D721Med (cell line): Measurements from ENCODE around the gene RASL11A.
"Not testable (repeated sequence)": the region's sequence is repeated elsewhere in the genome, so short reads cannot be mapped to it uniquely, and the experiment has no call there.

Source experiments
- DNase-seq: peaks from one replicate; pipeline ENCODE4 v3.0.0; 2011; ENCODE audit warnings: low spot score; ENCODE audit not compliant: insufficient read length
- FAIRE-seq: peaks from 2 replicates; lab custom pipeline; 2011; peaks lifted over from hg19 to GRCh38; lab: Jason Lieb, UNC
- TF ChIP-seq, protein P1 (sequence below): IDR thresholded peaks from 2 replicates; pipeline ENCODE4 v1.5.1; 2012; ENCODE audit warnings: mild to moderate bottlenecking, control low read depth; ENCODE audit not compliant: insufficient read depth; ENCODE audit errors: missing control alignments

The RASL11A gene

GRCh38 chr13:27280009-27280656 lies 9.5 kb downstream of the RASL11A start:
- TF ChIP-seq, protein P1, sequence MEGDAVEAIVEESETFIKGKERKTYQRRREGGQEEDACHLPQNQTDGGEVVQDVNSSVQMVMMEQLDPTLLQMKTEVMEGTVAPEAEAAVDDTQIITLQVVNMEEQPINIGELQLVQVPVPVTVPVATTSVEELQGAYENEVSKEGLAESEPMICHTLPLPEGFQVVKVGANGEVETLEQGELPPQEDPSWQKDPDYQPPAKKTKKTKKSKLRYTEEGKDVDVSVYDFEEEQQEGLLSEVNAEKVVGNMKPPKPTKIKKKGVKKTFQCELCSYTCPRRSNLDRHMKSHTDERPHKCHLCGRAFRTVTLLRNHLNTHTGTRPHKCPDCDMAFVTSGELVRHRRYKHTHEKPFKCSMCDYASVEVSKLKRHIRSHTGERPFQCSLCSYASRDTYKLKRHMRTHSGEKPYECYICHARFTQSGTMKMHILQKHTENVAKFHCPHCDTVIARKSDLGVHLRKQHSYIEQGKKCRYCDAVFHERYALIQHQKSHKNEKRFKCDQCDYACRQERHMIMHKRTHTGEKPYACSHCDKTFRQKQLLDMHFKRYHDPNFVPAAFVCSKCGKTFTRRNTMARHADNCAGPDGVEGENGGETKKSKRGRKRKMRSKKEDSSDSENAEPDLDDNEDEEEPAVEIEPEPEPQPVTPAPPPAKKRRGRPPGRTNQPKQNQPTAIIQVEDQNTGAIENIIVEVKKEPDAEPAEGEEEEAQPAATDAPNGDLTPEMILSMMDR: no peak
- DNase-seq (no peak), FAIRE-seq (no peak)

- DNase-seq (no peak), FAIRE-seq (no peak)
- TF ChIP-seq, protein P1: no peak
Measured at GRCh38 chr13:27280841-27281240, 10.2 kb downstream of the RASL11A start.

DNA sequence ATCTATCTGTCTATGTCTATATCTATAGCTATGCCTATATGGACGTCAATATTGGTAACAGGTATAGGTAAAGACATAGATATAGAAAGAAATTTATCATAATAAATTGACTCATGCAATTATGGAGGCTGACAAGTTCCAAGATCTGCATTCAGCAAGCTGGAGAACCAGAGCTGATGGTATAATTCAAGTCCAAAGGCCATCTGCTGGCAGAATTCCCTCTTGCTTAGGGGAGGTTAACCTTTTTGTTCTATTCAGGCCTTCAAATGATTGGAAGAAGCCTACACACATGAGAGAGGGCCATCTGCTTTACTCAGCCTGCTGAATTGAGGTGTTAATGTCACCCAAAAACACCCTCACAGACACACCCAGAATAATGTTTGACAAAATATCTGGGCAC lies 10.8 kb downstream of the RASL11A start:
- FAIRE-seq (no peak), DNase-seq (no peak)
- TF ChIP-seq, protein P1: no peak

GRCh38 chr13:27283906-27284493 lies 13.4 kb downstream of the RASL11A start:
- DNase-seq (no peak), FAIRE-seq (no peak)
- TF ChIP-seq, protein P1: peak; percentile 31

DNA sequence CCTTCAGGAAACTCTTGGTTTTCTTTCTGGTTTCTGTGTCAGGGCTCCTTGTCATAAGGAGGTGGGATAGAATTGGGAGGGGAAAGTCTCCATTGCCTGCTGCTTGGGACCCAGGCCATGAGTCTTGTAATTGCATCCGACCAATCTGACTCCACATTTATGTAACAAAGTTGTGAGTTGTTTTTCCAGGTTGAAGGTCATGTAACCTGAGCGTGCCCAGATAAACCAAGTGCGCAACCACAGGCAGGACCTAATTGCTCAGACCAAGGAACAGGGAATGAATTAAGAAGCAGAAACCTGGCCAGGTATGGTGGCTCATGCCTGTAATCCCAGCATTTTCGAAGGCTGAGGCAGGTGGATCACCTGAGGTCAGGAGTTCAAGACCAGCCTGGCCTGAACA lies 17.8 kb downstream of the RASL11A start:
- FAIRE-seq (no peak), DNase-seq (no peak)
- TF ChIP-seq, protein P1: no peak

- TF ChIP-seq, protein P1: no peak
- FAIRE-seq: no peak
Measured at GRCh38 chr13:27289011-27289665, 18.5 kb downstream of the RASL11A start.

DNA sequence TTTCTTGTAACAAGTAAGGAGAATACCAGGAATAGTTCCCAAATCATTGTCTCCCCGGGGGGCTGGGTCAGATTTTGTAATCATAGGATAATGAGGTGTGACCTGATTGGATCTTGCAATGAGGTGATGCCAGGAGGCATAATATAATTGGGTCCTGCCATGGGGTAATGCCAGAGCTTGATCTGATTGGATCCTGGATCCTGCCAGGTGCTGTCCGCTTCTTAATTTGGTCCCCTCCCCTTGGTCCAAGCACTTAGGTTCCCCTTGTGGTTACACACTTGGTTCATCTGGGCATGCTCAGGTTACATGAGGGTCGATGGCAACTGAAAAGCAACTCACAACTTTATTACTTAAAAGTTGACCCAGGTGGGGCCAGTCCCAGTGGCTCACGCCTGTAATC lies 20.1 kb downstream of the RASL11A start:
- DNase-seq: no peak
- TF ChIP-seq, protein P1: no peak
- no peak for FAIRE-seq

More at GRCh38 chr13:27289011-27289665, 18.5 kb downstream of the RASL11A start:
- no peak for DNase-seq

- not testable (repeated sequence) for DNase-seq, FAIRE-seq
Measured at GRCh38 chr13:27291967-27292366, 21.3 kb downstream of the RASL11A start.
